NT2/D1 (cell line): ENCODE results near the gene GLDN.

ENCODE experiments used
- SUZ12 ChIP-seq: IDR thresholded peaks from 2 replicates; pipeline ENCODE4 v1.6.1; 2011; ENCODE audit not compliant: insufficient read length, insufficient read depth; ENCODE audit errors: extremely low read depth
- ZNF274 ChIP-seq: IDR thresholded peaks from 2 replicates; pipeline ENCODE4 v1.6.1; 2011; ENCODE audit warnings: mild to moderate bottlenecking, low read depth, low read length

DNA sequence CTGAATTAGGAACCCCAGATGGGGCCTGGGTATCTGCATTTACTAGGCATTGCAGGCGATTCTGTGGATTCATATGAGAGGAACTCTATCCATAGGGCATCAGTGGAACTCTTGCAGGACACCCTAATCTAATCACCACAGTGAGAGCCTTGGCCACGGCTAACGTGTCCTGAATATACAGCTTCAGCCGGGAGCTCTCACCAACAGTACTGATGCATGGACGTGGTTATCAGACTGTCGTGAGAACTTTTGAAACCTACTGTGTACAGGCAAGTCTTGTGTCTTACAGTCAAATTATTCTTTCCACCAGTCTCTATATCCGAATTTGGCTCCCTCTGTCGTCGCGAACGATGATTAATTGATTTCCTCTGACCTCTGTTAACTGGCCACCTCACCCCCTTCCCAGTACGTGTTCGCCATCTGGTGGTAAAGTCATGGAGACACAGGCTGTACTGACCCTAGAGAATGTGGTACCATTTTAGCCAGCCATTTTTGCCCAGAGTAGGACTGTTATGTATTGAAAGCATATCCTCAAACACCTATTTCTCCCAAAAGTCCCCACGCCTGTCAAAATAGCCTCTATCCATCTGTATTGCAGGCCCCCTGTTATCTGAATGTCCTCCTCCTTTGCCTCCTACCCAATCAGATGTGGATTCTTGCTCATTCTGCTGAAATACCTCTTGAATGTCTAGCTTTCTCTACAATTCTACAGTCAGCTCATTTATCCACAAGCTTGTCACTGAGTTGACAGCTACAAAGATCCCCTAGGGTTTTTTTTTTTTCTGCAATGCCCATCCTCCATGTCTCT, 39.7 kb downstream of the GLDN start:
- TF ChIP-seq ZNF274 (no peak), SUZ12 (no peak)
